ENCODE measurements around the gene ENTPD1. TPM values are rescaled to one million over a fixed set of nuclear protein-coding genes. Genes with fewer than 3 reads are reported as not detected.

Gene ENTPD1
- total RNA-seq, 1 donor from 2014 or later = 1.0 TPM

DNA sequence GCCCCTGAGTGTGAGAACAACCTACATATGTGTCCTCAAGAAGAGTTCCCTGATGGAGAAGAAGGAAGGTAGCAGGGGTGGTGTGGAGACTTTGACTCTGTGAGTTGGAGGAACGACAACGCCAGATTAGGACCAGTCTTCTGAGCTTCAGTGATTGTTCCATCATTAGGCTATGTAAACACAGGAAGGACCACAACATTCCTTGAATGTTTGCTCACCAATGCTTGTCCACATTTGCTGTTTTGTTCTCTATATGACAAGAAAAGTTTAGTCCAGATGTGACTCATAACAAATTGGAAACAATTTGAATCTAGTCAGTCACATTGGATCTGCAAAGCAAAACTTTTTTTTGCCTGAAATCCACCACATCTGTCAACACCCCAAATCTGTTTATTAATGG, 62.7 kb downstream of the ENTPD1 start:
- Mint-ChIP-seq H3K27me3 (peaks cover 11% of the 10 kb centered on the region), H3K27ac (no peak overlapping the region), H3K9me3 (peaks cover 4% of the 10 kb centered on the region), H3K4me3 (no peak overlapping the region), H3K36me3 (no peaks in the 10 kb centered on the region), H3K4me1 (ENCODE audit: unreplicated experiment) (peaks cover 4% of the 10 kb centered on the region)
- DNase-seq (ENCODE audit: extremely low spot score, unreplicated experiment) = no peak
- TF ChIP-seq, protein P1, sequence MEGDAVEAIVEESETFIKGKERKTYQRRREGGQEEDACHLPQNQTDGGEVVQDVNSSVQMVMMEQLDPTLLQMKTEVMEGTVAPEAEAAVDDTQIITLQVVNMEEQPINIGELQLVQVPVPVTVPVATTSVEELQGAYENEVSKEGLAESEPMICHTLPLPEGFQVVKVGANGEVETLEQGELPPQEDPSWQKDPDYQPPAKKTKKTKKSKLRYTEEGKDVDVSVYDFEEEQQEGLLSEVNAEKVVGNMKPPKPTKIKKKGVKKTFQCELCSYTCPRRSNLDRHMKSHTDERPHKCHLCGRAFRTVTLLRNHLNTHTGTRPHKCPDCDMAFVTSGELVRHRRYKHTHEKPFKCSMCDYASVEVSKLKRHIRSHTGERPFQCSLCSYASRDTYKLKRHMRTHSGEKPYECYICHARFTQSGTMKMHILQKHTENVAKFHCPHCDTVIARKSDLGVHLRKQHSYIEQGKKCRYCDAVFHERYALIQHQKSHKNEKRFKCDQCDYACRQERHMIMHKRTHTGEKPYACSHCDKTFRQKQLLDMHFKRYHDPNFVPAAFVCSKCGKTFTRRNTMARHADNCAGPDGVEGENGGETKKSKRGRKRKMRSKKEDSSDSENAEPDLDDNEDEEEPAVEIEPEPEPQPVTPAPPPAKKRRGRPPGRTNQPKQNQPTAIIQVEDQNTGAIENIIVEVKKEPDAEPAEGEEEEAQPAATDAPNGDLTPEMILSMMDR (conservative IDR thresholded peaks at IDR 0.05) = no peak

DNA sequence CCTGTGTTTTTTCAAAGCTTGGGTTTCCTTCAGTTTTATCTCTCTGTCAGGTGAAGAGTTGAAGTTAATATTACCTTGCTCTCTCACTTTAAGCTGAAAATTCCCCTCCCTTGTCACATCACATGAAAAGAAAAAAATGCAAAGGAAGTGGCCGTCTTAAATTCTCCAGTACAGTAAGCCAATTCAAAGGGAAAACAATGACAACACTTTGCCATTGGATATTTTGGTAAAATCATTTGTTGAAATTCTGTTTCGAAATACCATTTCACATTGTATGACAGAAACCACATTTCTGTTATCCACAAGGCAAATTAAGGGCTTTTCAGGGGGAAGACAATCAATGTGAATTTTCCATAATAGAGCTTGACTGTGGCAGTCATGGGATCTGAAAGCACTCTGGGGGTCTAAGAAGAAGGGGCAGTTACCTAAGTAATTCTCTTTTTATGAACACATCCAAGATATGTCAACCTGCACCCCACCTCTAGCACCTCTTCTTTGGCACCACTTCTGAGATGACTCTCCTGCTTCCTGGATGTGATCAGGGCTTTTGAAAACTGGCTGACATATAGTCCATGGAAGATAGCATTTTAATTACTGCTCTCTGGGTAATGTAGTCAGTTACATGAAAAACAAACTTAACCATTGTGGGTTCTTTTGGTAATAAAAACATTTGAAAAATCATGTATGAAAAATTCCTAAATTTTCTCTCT, 63.8 kb downstream of the ENTPD1 start:
- Mint-ChIP-seq H3K27me3 (peaks cover 11% of the 10 kb centered on the region), H3K4me1 (ENCODE audit: unreplicated experiment) (no peaks in the 10 kb centered on the region), H3K9me3 (peaks cover 4% of the 10 kb centered on the region), H3K4me3 (no peak overlapping the region), H3K27ac (no peak overlapping the region), H3K36me3 (no peaks in the 10 kb centered on the region)
- DNase-seq (ENCODE audit: extremely low spot score, unreplicated experiment) = no peak
- TF ChIP-seq, protein P1 (conservative IDR thresholded peaks at IDR 0.05) = no peak

DNA sequence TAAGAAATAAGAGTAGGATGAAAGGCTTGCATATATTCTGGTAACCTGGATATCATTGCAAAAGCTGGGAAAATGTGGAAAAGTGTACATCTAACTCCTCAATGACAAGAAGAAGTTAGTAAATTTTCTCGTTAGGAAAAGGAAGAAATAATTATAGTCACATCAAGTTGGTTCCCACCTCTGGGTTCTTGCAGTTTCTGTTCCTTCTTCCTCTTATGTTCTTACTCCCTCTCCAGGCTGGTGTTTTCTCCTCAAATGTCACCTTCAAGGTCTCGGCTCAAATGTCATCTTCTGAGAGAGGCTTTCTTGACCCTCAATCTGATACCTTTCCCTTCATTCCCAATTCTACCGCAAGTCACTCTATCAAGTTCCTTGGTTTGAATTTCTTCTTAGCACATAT, 64.4 kb downstream of the ENTPD1 start:
- H3K4me3 Mint-ChIP-seq = no peak overlapping the region
- no peak overlapping the region for H3K27ac Mint-ChIP-seq

DNA sequence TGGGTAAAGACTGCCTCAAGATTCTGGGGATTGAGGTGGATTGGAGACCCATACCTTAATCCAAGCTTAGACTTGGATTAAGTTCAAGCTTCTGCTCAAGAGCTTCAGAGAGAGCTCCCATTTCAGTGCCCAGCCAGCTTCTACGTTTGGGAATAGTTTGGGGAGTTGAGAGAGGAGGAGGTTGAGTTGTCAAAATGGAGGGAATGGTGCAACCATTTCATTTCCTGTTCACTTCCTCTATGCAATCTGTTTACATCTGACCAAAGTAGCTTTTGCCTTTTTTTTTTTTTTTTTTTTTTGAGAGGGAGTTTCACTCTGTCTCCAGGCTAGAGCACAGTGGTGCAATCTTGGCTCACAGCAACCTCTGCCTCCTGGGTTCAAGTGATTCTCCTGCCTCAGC, 65.8 kb downstream of the ENTPD1 start:
- DNase-seq (ENCODE audit: extremely low spot score, unreplicated experiment) = no peak
- H3K27me3 Mint-ChIP-seq = peaks cover 11% of the 10 kb centered on the region
- H3K36me3 Mint-ChIP-seq = no peaks in the 10 kb centered on the region
- TF ChIP-seq, protein P1 (conservative IDR thresholded peaks at IDR 0.05) = no peak
- H3K9me3 Mint-ChIP-seq = no peaks in the 10 kb centered on the region
- no peaks in the 10 kb centered on the region for H3K4me1 Mint-ChIP-seq (ENCODE audit: unreplicated experiment)
- no peak overlapping the region for H3K4me3 Mint-ChIP-seq
- no peak overlapping the region for H3K27ac Mint-ChIP-seq

More for the DNA sequence above, 64.4 kb downstream of the ENTPD1 start:
- Mint-ChIP-seq H3K27me3 (peaks cover 11% of the 10 kb centered on the region), H3K9me3 (peaks cover 4% of the 10 kb centered on the region), H3K36me3 (no peaks in the 10 kb centered on the region), H3K4me1 (ENCODE audit: unreplicated experiment) (no peaks in the 10 kb centered on the region)
- DNase-seq (ENCODE audit: extremely low spot score, unreplicated experiment) = no peak
- TF ChIP-seq, protein P1 (conservative IDR thresholded peaks at IDR 0.05) = no peak

DNA sequence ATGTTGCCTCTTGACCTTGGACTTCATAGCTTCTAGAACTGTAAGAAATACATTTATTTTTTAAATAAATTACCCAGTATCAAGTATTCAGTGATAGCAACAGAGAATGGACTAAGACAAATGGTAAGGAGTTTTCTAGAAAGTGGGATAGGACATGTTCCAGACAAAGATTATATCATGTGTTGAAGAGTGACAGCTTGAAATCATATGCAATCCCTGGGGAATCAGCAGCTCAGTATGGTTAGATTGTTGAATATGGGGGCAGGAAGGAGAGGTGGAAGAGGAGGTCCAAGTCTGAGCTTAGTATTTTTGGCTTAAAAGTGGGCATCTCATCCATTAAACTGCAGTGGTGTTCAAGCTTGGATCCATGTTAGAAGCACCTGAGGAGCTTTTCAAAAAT, 74.1 kb downstream of the ENTPD1 start:
- DNase-seq (ENCODE audit: extremely low spot score, unreplicated experiment) = no peak

More for the DNA sequence above, 74.1 kb downstream of the ENTPD1 start:
- H3K4me1 Mint-ChIP-seq (ENCODE audit: unreplicated experiment) = no peaks in the 10 kb centered on the region
- H3K36me3 Mint-ChIP-seq = no peaks in the 10 kb centered on the region
- H3K27ac Mint-ChIP-seq = no peak overlapping the region
- H3K9me3 Mint-ChIP-seq = no peaks in the 10 kb centered on the region
- H3K4me3 Mint-ChIP-seq = no peak overlapping the region
- TF ChIP-seq, protein P1 (conservative IDR thresholded peaks at IDR 0.05) = no peak
- H3K27me3 Mint-ChIP-seq = no peaks in the 10 kb centered on the region

Data from type B pancreatic cell (in vitro differentiated cells).